Breast epithelium (tissue), 4 donors: ENCODE measurements around the gene LEKR1. TPM values are rescaled to one million over a fixed set of nuclear protein-coding genes. Genes with fewer than 3 reads are reported as not detected.

ENCODE experiments used
- DNase-seq, 2 donors: peaks; one replicate each; pipeline ENCODE4 v3.0.0-alpha.2; 2019; ENCODE audit warnings: low spot score in 2 of 2
- H3K27ac ChIP-seq, 2 donors: fragments of 200-600 bp; sonication (generic) in 1 of 2; one replicate each; pipeline ENCODE4 v1.5.1; 2016 to 2019; ENCODE audit warnings: mild to moderate bottlenecking in 1 of 2
- H3K27me3 ChIP-seq, 2 donors: fragments of 200-600 bp; sonication (generic) in 1 of 2; one replicate each; pipeline versions ENCODE4 v1.5.1 to v1.6.0; 2017 to 2019; ENCODE audit warnings: control low read depth in 1 of 2, mild to moderate bottlenecking in 1 of 2
- H3K36me3 ChIP-seq: fragments of 200-600 bp; one replicate; pipeline ENCODE4 v1.5.1; 2019
- H3K4me1 ChIP-seq, 2 donors: fragments of 200-600 bp; sonication (generic); one replicate each; pipeline ENCODE4 v1.5.1; 2016 to 2019; ENCODE audit warnings: control low read depth in 1 of 2
- H3K4me3 ChIP-seq, 3 donors: fragments of 200-600 bp; sonication (generic); 1 replicate in 2 of 3; 2 replicates in 1 of 3; pipeline ENCODE4 v1.5.1; 2016 to 2019; ENCODE audit warnings: mild to moderate bottlenecking in 3 of 3, moderate library complexity in 2 of 3
- H3K9me3 ChIP-seq, 2 donors: fragments of 200-600 bp; sonication (generic) in 1 of 2; one replicate each; pipeline ENCODE4 v1.5.1; 2016 to 2019; ENCODE audit warnings: control low read depth in 1 of 2
- POLR2A ChIP-seq: fragments of 450-650 bp; IDR thresholded peaks from one replicate; pipeline ENCODE4 v1.6.1; 2016; ENCODE audit warnings: antibody characterized with exemption, mild to moderate bottlenecking, moderate library complexity
- POLR2AphosphoS5 ChIP-seq, 3 donors: sonication (generic); formaldehyde crosslinking; IDR thresholded peaks; one replicate each; pipeline ENCODE4 v1.6.1; 2017; ENCODE audit warnings: antibody characterized with exemption in 3 of 3
- intact Hi-C: fragments of 100-400 bp; cut with DNase I; formaldehyde crosslinking; loops from one replicate; pipeline ENCODE4 v1.15.1; 2023; ENCODE audit warnings: low total_unique reads
- total RNA-seq, 3 donors: library from RNA; depleted of rRNA; stranded (reverse); fragments of >200 nt; gene quantifications; one replicate each; pipeline ENCODE4 v1.1.0, GENCODE V29; 2016
- TF ChIP-seq, protein P1 (sequence below), 3 donors: fragments of 450-650 bp; IDR thresholded peaks; one replicate each; pipeline ENCODE4 v1.5.1; 2016 to 2017; ENCODE audit warnings: antibody characterized with exemption in 3 of 3, mild to moderate bottlenecking in 3 of 3, moderate library complexity in 3 of 3

LEKR1 gene
- total RNA-seq, 3 donors from 2014 or later = 1.6 to 8.0 (median 2.3) TPM

GRCh38 chr3:157065201-157065600 lies 239.0 kb downstream of the LEKR1 start:
- H3K9me3 ChIP-seq = no peaks in the 10 kb centered on the region
- intact Hi-C loops = no loop called here
- TF ChIP-seq, protein P1, sequence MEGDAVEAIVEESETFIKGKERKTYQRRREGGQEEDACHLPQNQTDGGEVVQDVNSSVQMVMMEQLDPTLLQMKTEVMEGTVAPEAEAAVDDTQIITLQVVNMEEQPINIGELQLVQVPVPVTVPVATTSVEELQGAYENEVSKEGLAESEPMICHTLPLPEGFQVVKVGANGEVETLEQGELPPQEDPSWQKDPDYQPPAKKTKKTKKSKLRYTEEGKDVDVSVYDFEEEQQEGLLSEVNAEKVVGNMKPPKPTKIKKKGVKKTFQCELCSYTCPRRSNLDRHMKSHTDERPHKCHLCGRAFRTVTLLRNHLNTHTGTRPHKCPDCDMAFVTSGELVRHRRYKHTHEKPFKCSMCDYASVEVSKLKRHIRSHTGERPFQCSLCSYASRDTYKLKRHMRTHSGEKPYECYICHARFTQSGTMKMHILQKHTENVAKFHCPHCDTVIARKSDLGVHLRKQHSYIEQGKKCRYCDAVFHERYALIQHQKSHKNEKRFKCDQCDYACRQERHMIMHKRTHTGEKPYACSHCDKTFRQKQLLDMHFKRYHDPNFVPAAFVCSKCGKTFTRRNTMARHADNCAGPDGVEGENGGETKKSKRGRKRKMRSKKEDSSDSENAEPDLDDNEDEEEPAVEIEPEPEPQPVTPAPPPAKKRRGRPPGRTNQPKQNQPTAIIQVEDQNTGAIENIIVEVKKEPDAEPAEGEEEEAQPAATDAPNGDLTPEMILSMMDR (IDR thresholded peaks at IDR 0.05) = no peak
- TF ChIP-seq POLR2AphosphoS5 (IDR thresholded peaks at IDR 0.05) (no peak), POLR2A (no peak)
- H3K27me3 ChIP-seq = no peaks in the 10 kb centered on the region
- no peak for DNase-seq
- no peaks in the 10 kb centered on the region for H3K36me3 ChIP-seq
- no peak overlapping the region for H3K4me3 ChIP-seq
- no peaks in the 10 kb centered on the region for H3K4me1 ChIP-seq
- H3K27ac ChIP-seq = no peak overlapping the region

DNA sequence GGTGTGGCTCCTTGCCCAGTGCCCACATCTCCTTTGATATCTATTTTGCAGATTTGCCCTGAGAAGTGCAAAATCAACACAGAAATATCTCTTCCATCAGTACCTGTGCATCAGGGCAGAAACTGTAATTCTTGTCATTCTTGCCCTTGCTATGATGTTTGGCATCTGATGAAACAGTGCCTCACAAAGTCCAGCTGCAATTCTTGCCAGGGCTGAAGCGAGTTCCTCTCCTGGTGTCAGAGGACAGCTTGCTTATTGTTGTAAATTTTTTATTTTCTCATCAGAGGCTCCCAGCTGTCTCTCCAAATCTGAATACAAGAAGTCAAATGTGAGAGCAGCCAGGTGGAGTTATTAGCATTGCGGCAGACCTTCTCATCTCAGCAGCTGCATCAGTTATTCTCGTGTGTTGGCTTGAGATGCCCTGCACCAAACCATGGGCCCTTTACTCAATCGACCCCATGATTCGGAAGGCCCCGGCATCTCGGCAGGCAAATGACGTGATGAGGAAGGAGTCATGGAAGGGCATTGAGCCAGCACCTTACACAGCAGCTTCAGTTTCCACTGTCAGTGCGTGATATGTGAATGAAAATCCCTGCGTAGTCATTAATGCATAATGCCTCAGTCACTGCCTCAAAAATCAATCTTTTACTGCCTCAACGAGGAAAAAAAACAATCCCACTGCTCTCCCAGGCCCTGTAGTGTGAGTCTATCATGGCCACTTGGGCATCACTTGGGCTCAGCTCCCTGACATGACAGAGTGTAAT lies 240.4 kb downstream of the LEKR1 start:
- Histone ChIP-seq H3K27ac (no peak overlapping the region), H3K4me3 (no peak overlapping the region), H3K27me3 (no peaks in the 10 kb centered on the region), H3K4me1 (no peaks in the 10 kb centered on the region), H3K9me3 (no peaks in the 10 kb centered on the region), H3K36me3 (no peaks in the 10 kb centered on the region)
- DNase-seq = no peak
- TF ChIP-seq, protein P1 (IDR thresholded peaks at IDR 0.05) = no peak
- TF ChIP-seq POLR2AphosphoS5 (IDR thresholded peaks at IDR 0.05) = no peak
- no peak for TF ChIP-seq POLR2A
- intact Hi-C loops = no loop called here

DNA sequence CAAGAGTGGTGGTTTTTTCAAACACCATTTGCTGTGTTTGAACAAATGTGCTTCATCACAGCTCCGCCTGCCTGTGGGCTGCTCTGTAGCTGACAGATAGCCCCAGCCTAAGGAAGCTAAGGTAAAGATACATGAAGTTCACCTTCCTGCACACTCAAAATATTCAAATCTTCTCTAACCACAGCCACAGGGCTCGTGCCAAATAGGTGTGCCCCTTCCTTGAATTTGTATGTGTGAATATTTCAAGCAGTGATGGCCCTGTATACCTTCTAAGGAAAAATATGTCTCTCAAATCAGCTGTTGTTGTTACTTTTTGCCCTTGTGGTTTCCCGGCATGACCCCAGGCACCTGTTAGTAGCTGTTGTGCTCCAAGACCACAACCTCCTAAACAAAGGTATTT lies 241.0 kb downstream of the LEKR1 start:
- Histone ChIP-seq H3K27ac (no peak overlapping the region), H3K4me1 (no peaks in the 10 kb centered on the region), H3K4me3 (no peak overlapping the region), H3K9me3 (no peaks in the 10 kb centered on the region), H3K36me3 (no peaks in the 10 kb centered on the region), H3K27me3 (no peaks in the 10 kb centered on the region)
- no peak for TF ChIP-seq POLR2A
- TF ChIP-seq, protein P1 (IDR thresholded peaks at IDR 0.05) = no peak
- no peak for TF ChIP-seq POLR2AphosphoS5 (IDR thresholded peaks at IDR 0.05)
- no peak for DNase-seq
- intact Hi-C loops = no loop called here

DNA sequence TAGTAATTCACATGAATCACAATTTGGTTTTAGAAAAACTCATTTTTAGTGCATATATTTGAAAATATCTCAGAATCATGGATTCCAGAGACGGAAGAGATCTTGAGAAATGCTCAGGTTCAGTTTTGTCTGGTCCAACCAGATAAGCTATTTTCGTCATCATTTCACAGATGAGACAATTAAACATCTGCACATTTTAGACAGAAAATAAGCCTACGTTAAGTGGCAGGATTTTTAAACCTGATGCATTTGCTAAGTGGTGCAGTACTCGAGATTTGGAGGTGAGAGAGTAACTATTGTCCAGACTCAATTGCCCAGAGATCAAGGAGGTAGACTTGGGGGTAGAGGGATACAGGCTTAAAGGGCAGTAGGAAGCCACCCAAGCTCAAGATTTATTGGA lies 243.3 kb downstream of the LEKR1 start:
- Histone ChIP-seq H3K4me3 (no peak overlapping the region), H3K4me1 (no peaks in the 10 kb centered on the region), H3K27me3 (no peaks in the 10 kb centered on the region), H3K27ac (no peak overlapping the region), H3K9me3 (no peaks in the 10 kb centered on the region), H3K36me3 (no peaks in the 10 kb centered on the region)
- intact Hi-C loops = no loop called here
- no peak for DNase-seq
- TF ChIP-seq, protein P1 (IDR thresholded peaks at IDR 0.05) = no peak
- TF ChIP-seq POLR2AphosphoS5 (IDR thresholded peaks at IDR 0.05) (no peak), POLR2A (no peak)

DNA sequence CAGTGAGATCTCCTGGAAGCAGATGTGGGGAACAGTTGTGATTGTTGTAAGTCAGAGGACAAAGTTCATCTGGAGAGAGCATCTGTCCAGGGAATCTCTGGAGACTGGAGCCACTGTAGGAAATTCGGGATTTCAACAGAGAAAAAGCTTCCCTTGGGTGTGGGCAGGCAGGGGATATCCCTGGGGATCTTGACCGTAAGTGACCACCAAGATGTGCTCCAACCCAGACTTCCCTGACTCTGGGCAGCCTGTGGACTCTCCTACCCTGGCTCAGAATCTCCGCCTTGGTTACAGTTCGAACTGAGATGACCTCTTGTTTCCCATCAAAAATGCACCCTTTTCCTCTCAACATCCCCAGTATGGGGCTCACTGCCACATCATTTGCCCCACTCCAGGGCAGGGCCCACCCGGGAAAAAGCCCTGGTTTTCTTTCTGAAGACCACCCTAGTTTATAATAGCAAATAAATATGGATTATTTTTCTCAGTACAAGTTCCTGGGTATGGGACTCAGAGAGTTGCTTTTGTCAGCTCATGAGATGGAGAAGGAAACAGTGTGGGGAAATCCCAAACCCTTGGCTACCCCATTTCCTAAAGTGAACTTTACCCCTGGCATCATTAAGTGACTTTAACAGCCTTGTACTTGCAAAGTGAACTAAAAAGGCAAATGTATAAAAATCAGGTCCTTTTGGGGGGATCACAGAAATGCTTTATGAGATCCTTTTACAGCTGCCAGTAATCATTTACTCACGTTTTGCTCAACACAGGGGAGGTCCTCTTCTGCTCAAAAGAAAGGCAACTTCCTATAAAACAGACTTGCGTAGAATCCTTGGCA lies 243.9 kb downstream of the LEKR1 start:
- H3K27ac ChIP-seq = peak overlapping the region; percentile 60 to 65
- TF ChIP-seq, protein P1 (IDR thresholded peaks at IDR 0.05) = no peak
- no peak for TF ChIP-seq POLR2A
- no peak for TF ChIP-seq POLR2AphosphoS5 (IDR thresholded peaks at IDR 0.05)

More for the DNA sequence above, 243.9 kb downstream of the LEKR1 start:
- H3K36me3 ChIP-seq = no peaks in the 10 kb centered on the region
- no peak for DNase-seq
- no peaks in the 10 kb centered on the region for H3K9me3 ChIP-seq
- no peak overlapping the region for H3K4me3 ChIP-seq
- intact Hi-C loops = no loop called here
- no peaks in the 10 kb centered on the region for H3K4me1 ChIP-seq
- H3K27me3 ChIP-seq = no peaks in the 10 kb centered on the region
